Smooth muscle cell (in vitro differentiated cells): ENCODE data around the gene POLRMT. TPM values are rescaled to one million over a fixed set of nuclear protein-coding genes. Genes with fewer than 3 reads are reported as not detected.

Experiments
- DNase-seq: peaks from one replicate; lab custom pipeline; 2025; ENCODE audit not compliant: unreplicated experiment; lab: John Stamatoyannopoulos, UW
- H2AFZ ChIP-seq: fragments of 200-600 bp; sonication (generic); 2 replicates; pipeline ENCODE4 v1.6.0; 2016; ENCODE audit warnings: antibody characterized with exemption, low read depth, mild to moderate bottlenecking
- H3F3A ChIP-seq: fragments of 200-600 bp; sonication (generic); 2 replicates; pipeline ENCODE4 v1.6.0; 2017; ENCODE audit warnings: antibody characterized with exemption, low read depth
- H3K27ac ChIP-seq: fragments of 200-600 bp; sonication (generic); 2 replicates; pipeline ENCODE4 v1.5.1; 2016; ENCODE audit warnings: low read depth, mild to moderate bottlenecking
- H3K27me3 ChIP-seq: fragments of 200-600 bp; sonication (generic); 2 replicates; pipeline ENCODE4 v1.6.1; 2016; ENCODE audit warnings: low read depth, mild to moderate bottlenecking
- H3K36me3 ChIP-seq: fragments of 200-600 bp; sonication (generic); 2 replicates; pipeline ENCODE4 v1.5.1; 2016; ENCODE audit warnings: low read depth
- H3K4me1 ChIP-seq: fragments of 200-600 bp; sonication (generic); 2 replicates; pipeline ENCODE4 v1.5.1; 2016; ENCODE audit warnings: low read depth
- H3K4me2 ChIP-seq: fragments of 200-600 bp; sonication (generic); 2 replicates; pipeline ENCODE4 v1.6.0; 2016; ENCODE audit warnings: mild to moderate bottlenecking
- H3K4me3 ChIP-seq: fragments of 200-600 bp; sonication (generic); 2 replicates; pipeline ENCODE4 v1.5.1; 2016; ENCODE audit warnings: mild to moderate bottlenecking
- H3K79me2 ChIP-seq: fragments of 200-600 bp; sonication (generic); 2 replicates; pipeline ENCODE4 v1.6.0; 2016; ENCODE audit warnings: low read depth, mild to moderate bottlenecking
- H3K9ac ChIP-seq: fragments of 200-600 bp; sonication (generic); 2 replicates; pipeline ENCODE4 v1.6.0; 2016; ENCODE audit warnings: low read depth
- H3K9me3 ChIP-seq: fragments of 200-600 bp; sonication (generic); replicated peaks from 2 replicates; pipeline ENCODE4 v1.5.1; 2016; ENCODE audit warnings: low read depth
- H4K20me1 ChIP-seq: fragments of 200-600 bp; sonication (generic); 2 replicates; pipeline ENCODE4 v1.6.0; 2016; ENCODE audit warnings: low read depth
- WGBS: methylation state at CpG from one replicate; pipeline ENCODE4 v1.1.7; 2016; ENCODE audit warnings: low lambda C conversion rate; 5-methylcytosine and 5-hydroxymethylcytosine counted together
- polyA plus RNA-seq: library from polyadenylated mRNA; unstranded; fragments of >200 nt; fragmentation: Nextera tagmentation; extraction: Ambion mirVana; gene quantifications from 2 replicates; pipeline ENCODE4 v1.2.1, GENCODE V29; 2016
- total RNA-seq: library from RNA; depleted of rRNA; stranded (reverse); fragments of >200 nt; gene quantifications from 2 replicates; pipeline ENCODE4 v1.2.3, GENCODE V29; 2014
- TF ChIP-seq, protein P1 (sequence below): fragments of 200-600 bp; sonication (generic); IDR thresholded peaks from 2 replicates; pipeline ENCODE4 v1.5.1; 2017; ENCODE audit warnings: borderline replicate concordance, mild to moderate bottlenecking, antibody characterized with exemption; ENCODE audit not compliant: insufficient read depth, poor library complexity, severe bottlenecking

The POLRMT gene
- total and polyA plus RNA-seq, 2 experiments from 2014 or later: 23.8 to 74.2 TPM

DNA sequence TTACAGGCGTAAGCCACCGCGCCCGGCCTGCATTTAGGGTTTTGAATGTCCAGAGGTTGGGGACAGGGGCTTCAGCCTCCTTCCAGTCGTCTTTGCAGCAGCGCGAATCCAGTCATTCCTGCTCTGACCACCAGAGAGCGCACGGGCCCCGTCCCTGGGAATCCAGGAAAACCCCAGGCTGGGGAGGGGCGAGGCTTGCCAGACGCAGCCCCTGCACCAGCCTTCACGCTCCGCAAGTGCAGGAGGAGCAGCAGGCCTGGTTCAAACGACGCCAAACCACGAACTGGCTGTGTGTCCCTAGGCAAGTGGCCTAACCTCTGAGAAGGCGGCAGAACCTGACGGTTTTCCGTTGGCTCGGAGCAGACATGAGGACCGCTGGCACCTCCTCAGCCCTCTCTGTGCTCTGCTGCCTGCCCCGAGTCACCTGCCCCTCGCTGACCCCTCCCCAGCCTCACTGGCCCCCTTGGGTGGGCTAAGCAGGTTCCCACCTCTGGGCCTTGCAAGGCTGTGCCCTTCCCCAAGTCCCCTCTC lies 31.6 kb upstream of the POLRMT start:
- TF ChIP-seq, protein P1, sequence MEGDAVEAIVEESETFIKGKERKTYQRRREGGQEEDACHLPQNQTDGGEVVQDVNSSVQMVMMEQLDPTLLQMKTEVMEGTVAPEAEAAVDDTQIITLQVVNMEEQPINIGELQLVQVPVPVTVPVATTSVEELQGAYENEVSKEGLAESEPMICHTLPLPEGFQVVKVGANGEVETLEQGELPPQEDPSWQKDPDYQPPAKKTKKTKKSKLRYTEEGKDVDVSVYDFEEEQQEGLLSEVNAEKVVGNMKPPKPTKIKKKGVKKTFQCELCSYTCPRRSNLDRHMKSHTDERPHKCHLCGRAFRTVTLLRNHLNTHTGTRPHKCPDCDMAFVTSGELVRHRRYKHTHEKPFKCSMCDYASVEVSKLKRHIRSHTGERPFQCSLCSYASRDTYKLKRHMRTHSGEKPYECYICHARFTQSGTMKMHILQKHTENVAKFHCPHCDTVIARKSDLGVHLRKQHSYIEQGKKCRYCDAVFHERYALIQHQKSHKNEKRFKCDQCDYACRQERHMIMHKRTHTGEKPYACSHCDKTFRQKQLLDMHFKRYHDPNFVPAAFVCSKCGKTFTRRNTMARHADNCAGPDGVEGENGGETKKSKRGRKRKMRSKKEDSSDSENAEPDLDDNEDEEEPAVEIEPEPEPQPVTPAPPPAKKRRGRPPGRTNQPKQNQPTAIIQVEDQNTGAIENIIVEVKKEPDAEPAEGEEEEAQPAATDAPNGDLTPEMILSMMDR: peak; percentile 92
- H4K20me1 ChIP-seq: peaks cover 27% of the 10 kb centered on the region
- H3K9ac ChIP-seq: no peak overlapping the region
- H3K4me2 ChIP-seq: peak overlapping the region; percentile 85
- no peak overlapping the region for H3K4me3 ChIP-seq
- H2AFZ ChIP-seq: peak overlapping the region; percentile 69
- 16% methylated on average over 24 of the region's 24 CpGs for WGBS
- peaks cover 36% of the 10 kb centered on the region for H3K79me2 ChIP-seq
- H3K36me3 ChIP-seq: no peaks in the 10 kb centered on the region
- no peaks in the 10 kb centered on the region for H3K9me3 ChIP-seq
- no peak overlapping the region for H3K27ac ChIP-seq
- peaks cover 15% of the 10 kb centered on the region for H3K4me1 ChIP-seq
- H3F3A ChIP-seq: peaks cover 6% of the 10 kb centered on the region
- DNase-seq: peak; percentile 70
- H3K27me3 ChIP-seq: no peaks in the 10 kb centered on the region

DNA sequence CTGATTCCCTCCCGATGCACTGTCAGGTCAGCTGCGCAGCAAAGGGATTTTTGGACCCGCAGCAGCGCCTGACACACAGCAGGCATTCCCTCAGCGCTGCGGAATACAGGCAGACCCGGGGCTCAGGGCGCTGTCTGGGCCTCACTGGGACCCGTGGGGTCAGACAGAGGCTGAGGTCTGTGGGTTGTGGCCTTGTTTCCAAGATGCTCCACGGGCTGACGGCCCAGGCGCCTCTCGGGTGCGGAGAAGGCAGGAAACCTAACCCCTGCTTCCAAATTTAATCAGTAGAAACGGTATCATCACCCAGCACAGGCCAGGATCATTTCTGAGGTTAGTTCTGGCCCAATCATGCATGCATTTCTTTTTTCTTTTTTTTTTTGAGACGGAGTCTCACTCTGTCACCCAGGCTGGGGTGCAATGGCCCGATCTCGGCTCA lies 30.4 kb upstream of the POLRMT start:
- H3K9ac ChIP-seq: peak overlapping the region; percentile 54
- peak overlapping the region; percentile 94 for H3K4me2 ChIP-seq
- TF ChIP-seq, protein P1: no peak
- H3K36me3 ChIP-seq: no peaks in the 10 kb centered on the region
- peak overlapping the region; percentile 91 for H3K4me3 ChIP-seq
- H2AFZ ChIP-seq: peak overlapping the region; percentile 89
- 73% methylated on average over 18 of the region's 18 CpGs for whole genome bisulfite sequencing
- peak overlapping the region; percentile 77 for H3K27ac ChIP-seq
- H3K79me2 ChIP-seq: peaks cover 46% of the 10 kb centered on the region
- H3K9me3 ChIP-seq: no peaks in the 10 kb centered on the region
- DNase-seq: no peak
- H4K20me1 ChIP-seq: peaks cover 39% of the 10 kb centered on the region
- H3K27me3 ChIP-seq: no peaks in the 10 kb centered on the region
- peaks cover 8% of the 10 kb centered on the region for H3F3A ChIP-seq
- H3K4me1 ChIP-seq: peaks cover 15% of the 10 kb centered on the region

DNA sequence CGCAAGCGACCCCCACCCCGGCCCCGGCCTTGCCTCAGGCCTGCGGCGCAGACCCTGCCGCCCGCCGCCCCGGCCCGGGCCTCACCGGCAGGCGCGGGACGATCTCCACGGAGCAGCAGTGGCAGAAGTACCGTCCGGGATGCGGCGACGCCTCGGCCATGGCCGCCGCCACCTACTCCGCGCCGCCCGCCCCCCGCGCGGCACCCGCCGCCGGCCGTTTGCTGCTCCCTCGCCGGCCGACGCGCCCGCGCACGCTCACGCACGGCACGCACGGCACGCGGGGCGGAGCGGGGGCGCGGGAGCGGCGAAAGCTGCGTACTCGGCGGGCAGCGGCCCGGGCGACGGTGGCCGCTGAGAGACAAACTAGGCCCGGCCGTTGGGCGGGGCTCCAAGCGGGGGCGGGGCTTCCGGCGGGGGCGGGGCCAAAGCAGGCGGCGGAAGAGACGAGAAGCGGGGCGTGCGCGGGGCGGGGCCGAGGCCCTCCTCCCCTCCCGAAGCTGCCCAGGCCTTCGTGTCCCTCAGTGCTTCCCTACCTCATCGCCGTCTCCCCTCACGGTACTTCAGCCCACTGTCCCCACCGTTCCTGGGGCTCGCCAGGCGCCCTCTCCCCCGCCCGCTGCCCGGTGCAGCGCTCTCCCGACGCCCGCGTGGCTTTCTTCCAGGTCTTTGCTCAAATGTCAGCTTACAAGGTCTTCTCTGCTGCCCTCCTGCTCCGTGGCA lies 29.8 kb upstream of the POLRMT start, which contains the start of gene RNF126:
Gene RNF126 (minus strand): TSS at position 253 of the 720 bp plus-strand sequence. CDS start 93 bp downstream, at position 160.
- H3K9me3 ChIP-seq: no peaks in the 10 kb centered on the region
- H3F3A ChIP-seq: peaks cover 8% of the 10 kb centered on the region
- WGBS: 5% methylated on average over 30 of the region's 97 CpGs
- peaks cover 52% of the 10 kb centered on the region for H3K79me2 ChIP-seq
- TF ChIP-seq, protein P1: no peak
- H3K36me3 ChIP-seq: no peaks in the 10 kb centered on the region
- H2AFZ ChIP-seq: peak within 1 kb of the TSS; percentile 89
- H3K4me1 ChIP-seq: peaks cover 15% of the 10 kb centered on the region
- H3K9ac ChIP-seq: peak within 1 kb of the TSS; percentile 87
- peak within 1 kb of the TSS; percentile 99 for H3K4me2 ChIP-seq
- H4K20me1 ChIP-seq: peaks cover 45% of the 10 kb centered on the region
- H3K4me3 ChIP-seq: peak within 1 kb of the TSS; percentile 91
- peak; percentile 88 for DNase-seq
- H3K27me3 ChIP-seq: no peaks in the 10 kb centered on the region
- H3K27ac ChIP-seq: peak within 1 kb of the TSS; percentile 92
